HG03066 (cell line): Measurements from ENCODE around the gene SYT13.

ENCODE experiments used
- ATAC-seq: cut with Tn5 transposase; IDR thresholded peaks from one replicate; pipeline ENCODE4 v1.9.1; 2021; ENCODE audit warnings: low read depth; ENCODE audit not compliant: unreplicated experiment

Gene SYT13

GRCh38 chr11:45225277-45225676, 60.9 kb downstream of the SYT13 start:
- ATAC-seq = no peak

- ATAC-seq = no peak
Observed at GRCh38 chr11:45224766-45225165, 61.4 kb downstream of the SYT13 start.

GRCh38 chr11:45223496-45223895, 62.6 kb downstream of the SYT13 start:
- ATAC-seq = no peak

GRCh38 chr11:45219411-45219810, 66.7 kb downstream of the SYT13 start:
- ATAC-seq = no peak

GRCh38 chr11:45218705-45219104, 67.4 kb downstream of the SYT13 start:
- no peak for ATAC-seq

- no peak for ATAC-seq
Observed at GRCh38 chr11:45217991-45218390, 68.2 kb downstream of the SYT13 start.

- no peak for ATAC-seq
Observed at GRCh38 chr11:45216901-45217300, 69.2 kb downstream of the SYT13 start.

- ATAC-seq = no peak
Observed at GRCh38 chr11:45216031-45216430, 70.1 kb downstream of the SYT13 start.

- ATAC-seq = no peak
Observed at GRCh38 chr11:45215098-45215865, 70.9 kb downstream of the SYT13 start.

GRCh38 chr11:45213717-45214116, 72.4 kb downstream of the SYT13 start:
- no peak for ATAC-seq

- ATAC-seq = no peak
Observed at GRCh38 chr11:45213316-45213665, 72.8 kb downstream of the SYT13 start.

GRCh38 chr11:45212566-45213315, 73.4 kb downstream of the SYT13 start:
- no peak for ATAC-seq

- no peak for ATAC-seq
Observed at GRCh38 chr11:45211732-45212131, 74.4 kb downstream of the SYT13 start.

- ATAC-seq = no peak
Observed at GRCh38 chr11:45210846-45211245, 75.3 kb downstream of the SYT13 start.

- no peak for ATAC-seq
Observed at GRCh38 chr11:45209891-45210699, 76.0 kb downstream of the SYT13 start.

GRCh38 chr11:45209000-45209879, 76.9 kb downstream of the SYT13 start:
- no peak for ATAC-seq

- ATAC-seq = no peak
Observed at GRCh38 chr11:45208135-45208534, 78.0 kb downstream of the SYT13 start.

GRCh38 chr11:45205978-45206377, 80.2 kb downstream of the SYT13 start:
- no peak for ATAC-seq

GRCh38 chr11:45204761-45205160, 81.4 kb downstream of the SYT13 start:
- ATAC-seq = no peak

GRCh38 chr11:45193695-45194094, 92.4 kb downstream of the SYT13 start:
- no peak for ATAC-seq
